GM23338 (cell line): ENCODE results near the gene TUBG2. TPM values are rescaled to one million over a fixed set of nuclear protein-coding genes. Genes with fewer than 3 reads are reported as not detected.

ENCODE experiments used
- ATAC-seq: fragments of 200-7000 bp; cut with Tn5 transposase; 3 replicates; pipeline ENCODE4 v1.9.1; 2020
- DNase-seq: peaks from one replicate; pipeline ENCODE4 v3.0.0-alpha.2; 2015; ENCODE audit warnings: low spot score
- H2AFZ ChIP-seq: fragments of 200-600 bp; sonication (generic); 2 replicates; pipeline ENCODE4 v1.8.0; 2016; ENCODE audit warnings: antibody characterized with exemption, mild to moderate bottlenecking, moderate library complexity
- H3F3A ChIP-seq: fragments of 200-600 bp; sonication (generic); replicated peaks from 2 replicates; pipeline ENCODE4 v1.8.0; 2017; ENCODE audit warnings: antibody characterized with exemption, mixed run types, low read depth
- H3K27ac ChIP-seq: fragments of 200-600 bp; sonication (generic); 2 replicates; pipeline ENCODE4 v1.6.1; 2016; ENCODE audit warnings: low read depth
- H3K27me3 ChIP-seq: fragments of 200-600 bp; sonication (generic); 2 replicates; pipeline ENCODE4 v1.8.0; 2016; ENCODE audit warnings: mild to moderate bottlenecking, mixed run types, moderate library complexity; ENCODE audit not compliant: insufficient read depth
- H3K36me3 ChIP-seq: fragments of 200-600 bp; sonication (generic); 2 replicates; pipeline ENCODE4 v1.8.0; 2016; ENCODE audit warnings: mild to moderate bottlenecking; ENCODE audit not compliant: insufficient read depth
- H3K4me1 ChIP-seq: fragments of 200-600 bp; sonication (generic); 2 replicates; pipeline ENCODE4 v1.8.0; 2016; ENCODE audit warnings: mild to moderate bottlenecking, moderate library complexity; ENCODE audit not compliant: insufficient read depth
- H3K4me2 ChIP-seq: fragments of 200-600 bp; sonication (generic); 2 replicates; pipeline ENCODE4 v1.7.1; 2017; ENCODE audit warnings: mixed run types
- H3K4me3 ChIP-seq: fragments of 200-600 bp; sonication (generic); 2 replicates; pipeline ENCODE4 v1.6.1; 2016; ENCODE audit warnings: mixed run types
- H3K79me2 ChIP-seq: fragments of 200-600 bp; sonication (generic); replicated peaks from 2 replicates; pipeline ENCODE4 v1.8.0; 2017; ENCODE audit warnings: mild to moderate bottlenecking; ENCODE audit not compliant: insufficient read depth
- H3K9me2 ChIP-seq: fragments of 200-600 bp; sonication (generic); 2 replicates; pipeline ENCODE4 v1.8.0; 2017; ENCODE audit not compliant: insufficient read depth
- H4K20me1 ChIP-seq: fragments of 200-600 bp; sonication (generic); replicated peaks from 2 replicates; pipeline ENCODE4 v1.8.0; 2017; ENCODE audit warnings: mild to moderate bottlenecking; ENCODE audit not compliant: insufficient read depth
- H3K27ac Mint-ChIP-seq: 2 replicates; pipeline ENCODE4 v1.8.0; 2020; ENCODE audit warnings: inconsistent platforms, mild to moderate bottlenecking, moderate library complexity, mixed read lengths
- H3K27me3 Mint-ChIP-seq: 3 replicates; pipeline ENCODE4 v1.8.0; 2022; ENCODE audit warnings: low read depth, mild to moderate bottlenecking, moderate library complexity, mixed read lengths, inconsistent platforms; ENCODE audit not compliant: insufficient read depth, poor library complexity
- H3K36me3 Mint-ChIP-seq: 3 replicates; pipeline ENCODE4 v1.8.0; 2021; ENCODE audit warnings: low read depth, mild to moderate bottlenecking, inconsistent platforms, moderate library complexity, mixed read lengths
- H3K4me1 Mint-ChIP-seq: 3 replicates; pipeline ENCODE4 v1.8.0; 2020; ENCODE audit warnings: mild to moderate bottlenecking, inconsistent platforms, mixed read lengths
- H3K4me3 Mint-ChIP-seq: 3 replicates; pipeline ENCODE4 v1.8.0; 2021; ENCODE audit warnings: moderate library complexity, mild to moderate bottlenecking, inconsistent platforms, mixed read lengths
- H3K9me3 Mint-ChIP-seq: 3 replicates; pipeline ENCODE4 v1.8.0; 2020; ENCODE audit warnings: moderate library complexity, mild to moderate bottlenecking, inconsistent platforms, mixed read lengths
- CREB1 ChIP-seq: fragments of 250-450 bp; sonication (Bioruptor Pico); IDR thresholded peaks from 2 replicates; pipeline ENCODE4 v1.5.0; 2020; ENCODE audit warnings: low read depth, mild to moderate bottlenecking, moderate library complexity
- EZH2 ChIP-seq: fragments of 200-600 bp; sonication (generic); IDR thresholded peaks from one replicate; pipeline ENCODE4 v1.8.0; 2017; ENCODE audit warnings: antibody characterized with exemption, mild to moderate bottlenecking, low read depth; ENCODE audit not compliant: unreplicated experiment
- EZH2phosphoT487 ChIP-seq: fragments of 200-600 bp; sonication (generic); IDR thresholded peaks from one replicate; pipeline ENCODE4 v1.8.1; 2018; ENCODE audit warnings: antibody characterized with exemption; ENCODE audit not compliant: unreplicated experiment
- JUNB ChIP-seq: IDR thresholded peaks from one replicate; pipeline ENCODE4 v1.6.1; 2016; ENCODE audit warnings: antibody characterized with exemption; ENCODE audit not compliant: unreplicated experiment
- NANOG ChIP-seq: IDR thresholded peaks from 2 replicates; pipeline ENCODE4 v1.6.1; 2016; ENCODE audit warnings: antibody characterized with exemption, borderline replicate concordance
- POLR2AphosphoS5 ChIP-seq: IDR thresholded peaks from 2 replicates; pipeline ENCODE4 v1.6.1; 2016; ENCODE audit warnings: antibody characterized with exemption, low read depth
- STAT1 ChIP-seq: IDR thresholded peaks from one replicate; pipeline ENCODE4 v1.6.1; 2016; ENCODE audit warnings: antibody characterized with exemption; ENCODE audit not compliant: unreplicated experiment
- ZNF114 ChIP-seq: fragments of 250-450 bp; sonication (Bioruptor Pico); IDR thresholded peaks from 2 replicates; pipeline ENCODE4 v1.5.0; 2020; ENCODE audit warnings: mild to moderate bottlenecking, moderate library complexity
- ZNF331 ChIP-seq: fragments of 250-450 bp; sonication (Bioruptor Pico); IDR thresholded peaks from 2 replicates; pipeline ENCODE4 v1.5.0; 2020; ENCODE audit warnings: low read depth, mild to moderate bottlenecking, moderate library complexity
- polyA plus RNA-seq: library from polyadenylated mRNA; unstranded; fragments of >200 nt; fragmentation: Nextera tagmentation; extraction: Ambion mirVana; gene quantifications from 2 replicates; pipeline ENCODE4 v1.2.1, GENCODE V29; 2016
- total RNA-seq: library from RNA; depleted of rRNA; stranded (reverse); fragments of >200 nt; shearing (Covaris generic); gene quantifications from 2 replicates; pipeline ENCODE4 v1.2.3, GENCODE V29; 2014
- TF ChIP-seq, protein P1 (sequence below): fragments of 250-450 bp; sonication (Bioruptor Pico); IDR thresholded peaks from 2 replicates; pipeline ENCODE4 v1.5.0; 2020; ENCODE audit warnings: mild to moderate bottlenecking, moderate library complexity
- TF ChIP-seq, protein P2 (sequence below): IDR thresholded peaks from 2 replicates; pipeline ENCODE4 v1.6.1; 2016; ENCODE audit warnings: antibody characterized with exemption
- TF ChIP-seq, protein P3 (sequence below), 2 experiments: fragments of 200-600 bp in 1 of 2; sonication (generic) in 1 of 2; conservative IDR thresholded peaks; 2 replicates each; pipeline versions ENCODE4 v1.5.1 to v1.6.1; 2016 to 2017; ENCODE audit warnings: antibody characterized with exemption in 2 of 2, low read depth in 2 of 2, mild to moderate bottlenecking in 2 of 2, moderate library complexity in 1 of 2
- TF ChIP-seq, protein P4 (sequence below): IDR thresholded peaks from one replicate; pipeline ENCODE4 v1.6.1; 2018; ENCODE audit warnings: antibody characterized with exemption; ENCODE audit not compliant: unreplicated experiment

TUBG2 gene
- total and polyA plus RNA-seq, 2 experiments from 2014 or later, result 18.2 to 19.0 TPM

DNA sequence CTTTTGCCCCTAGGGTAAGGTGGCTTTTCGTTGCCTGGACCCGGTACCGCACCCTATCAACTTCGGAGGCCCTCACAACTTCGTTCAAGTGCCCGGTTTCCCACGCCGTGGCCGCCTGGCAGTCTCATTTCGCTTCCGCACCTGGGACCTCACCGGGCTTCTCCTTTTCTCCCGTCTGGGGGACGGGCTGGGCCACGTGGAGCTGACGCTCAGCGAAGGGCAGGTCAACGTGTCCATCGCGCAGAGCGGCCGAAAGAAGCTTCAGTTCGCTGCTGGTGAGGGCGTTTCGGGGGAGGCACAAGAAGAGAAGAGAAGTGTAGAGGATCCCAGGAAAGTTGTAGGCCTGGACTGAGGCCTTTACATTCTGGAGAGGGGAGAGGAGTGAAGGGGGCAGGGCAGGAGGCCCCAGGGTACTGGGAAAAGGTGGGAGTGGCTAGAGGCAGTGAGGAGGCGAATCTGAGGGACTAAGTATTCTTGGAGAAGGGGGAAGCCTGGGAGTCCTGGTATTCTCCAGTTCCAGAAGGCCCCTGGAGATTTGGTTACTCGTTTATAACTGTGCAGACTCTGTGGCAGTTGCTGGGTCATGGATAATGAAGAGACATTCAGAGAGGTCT, 28.7 kb downstream of the TUBG2 start:
- Mint-ChIP-seq H3K36me3 (peaks cover 31% of the 10 kb centered on the region), H3K4me1 (peaks cover 26% of the 10 kb centered on the region), H3K27me3 (peaks cover 31% of the 10 kb centered on the region), H3K9me3 (no peaks in the 10 kb centered on the region), H3K4me3 (no peak overlapping the region), H3K27ac (no peak overlapping the region)
- Histone ChIP-seq H3K79me2 (no peaks in the 10 kb centered on the region), H3F3A (peaks cover 14% of the 10 kb centered on the region; the same call in 1 of the 2 replicates), H3K27me3 (peaks cover 26% of the 10 kb centered on the region), H3K4me3 (no peak overlapping the region), H2AFZ (no peak overlapping the region), H3K9me2 (no peaks in the 10 kb centered on the region), H3K27ac (no peak overlapping the region), H3K36me3 (no peaks in the 10 kb centered on the region), H4K20me1 (0 out of 2 replicates have a peak, but pooled peaks cover 2% of the 10 kb centered on the region), H3K4me1 (peaks cover 6% of the 10 kb centered on the region; the same call in 1 of the 2 replicates), H3K4me2 (no peak overlapping the region)
- DNase-seq, result no peak
- ATAC-seq, result 0 out of 3 replicates have a peak, but pooled peaks have one; percentile 3
- TF ChIP-seq ZNF331 (CRISPR knock-in tag) (no peak), ZNF114 (CRISPR knock-in tag) (no peak), POLR2AphosphoS5 (no peak), CREB1 (CRISPR knock-in tag) (no peak), NANOG (no peak), JUNB (no peak), EZH2 (no peak), EZH2phosphoT487 (no peak), STAT1 (no peak)
- TF ChIP-seq, protein P1, sequence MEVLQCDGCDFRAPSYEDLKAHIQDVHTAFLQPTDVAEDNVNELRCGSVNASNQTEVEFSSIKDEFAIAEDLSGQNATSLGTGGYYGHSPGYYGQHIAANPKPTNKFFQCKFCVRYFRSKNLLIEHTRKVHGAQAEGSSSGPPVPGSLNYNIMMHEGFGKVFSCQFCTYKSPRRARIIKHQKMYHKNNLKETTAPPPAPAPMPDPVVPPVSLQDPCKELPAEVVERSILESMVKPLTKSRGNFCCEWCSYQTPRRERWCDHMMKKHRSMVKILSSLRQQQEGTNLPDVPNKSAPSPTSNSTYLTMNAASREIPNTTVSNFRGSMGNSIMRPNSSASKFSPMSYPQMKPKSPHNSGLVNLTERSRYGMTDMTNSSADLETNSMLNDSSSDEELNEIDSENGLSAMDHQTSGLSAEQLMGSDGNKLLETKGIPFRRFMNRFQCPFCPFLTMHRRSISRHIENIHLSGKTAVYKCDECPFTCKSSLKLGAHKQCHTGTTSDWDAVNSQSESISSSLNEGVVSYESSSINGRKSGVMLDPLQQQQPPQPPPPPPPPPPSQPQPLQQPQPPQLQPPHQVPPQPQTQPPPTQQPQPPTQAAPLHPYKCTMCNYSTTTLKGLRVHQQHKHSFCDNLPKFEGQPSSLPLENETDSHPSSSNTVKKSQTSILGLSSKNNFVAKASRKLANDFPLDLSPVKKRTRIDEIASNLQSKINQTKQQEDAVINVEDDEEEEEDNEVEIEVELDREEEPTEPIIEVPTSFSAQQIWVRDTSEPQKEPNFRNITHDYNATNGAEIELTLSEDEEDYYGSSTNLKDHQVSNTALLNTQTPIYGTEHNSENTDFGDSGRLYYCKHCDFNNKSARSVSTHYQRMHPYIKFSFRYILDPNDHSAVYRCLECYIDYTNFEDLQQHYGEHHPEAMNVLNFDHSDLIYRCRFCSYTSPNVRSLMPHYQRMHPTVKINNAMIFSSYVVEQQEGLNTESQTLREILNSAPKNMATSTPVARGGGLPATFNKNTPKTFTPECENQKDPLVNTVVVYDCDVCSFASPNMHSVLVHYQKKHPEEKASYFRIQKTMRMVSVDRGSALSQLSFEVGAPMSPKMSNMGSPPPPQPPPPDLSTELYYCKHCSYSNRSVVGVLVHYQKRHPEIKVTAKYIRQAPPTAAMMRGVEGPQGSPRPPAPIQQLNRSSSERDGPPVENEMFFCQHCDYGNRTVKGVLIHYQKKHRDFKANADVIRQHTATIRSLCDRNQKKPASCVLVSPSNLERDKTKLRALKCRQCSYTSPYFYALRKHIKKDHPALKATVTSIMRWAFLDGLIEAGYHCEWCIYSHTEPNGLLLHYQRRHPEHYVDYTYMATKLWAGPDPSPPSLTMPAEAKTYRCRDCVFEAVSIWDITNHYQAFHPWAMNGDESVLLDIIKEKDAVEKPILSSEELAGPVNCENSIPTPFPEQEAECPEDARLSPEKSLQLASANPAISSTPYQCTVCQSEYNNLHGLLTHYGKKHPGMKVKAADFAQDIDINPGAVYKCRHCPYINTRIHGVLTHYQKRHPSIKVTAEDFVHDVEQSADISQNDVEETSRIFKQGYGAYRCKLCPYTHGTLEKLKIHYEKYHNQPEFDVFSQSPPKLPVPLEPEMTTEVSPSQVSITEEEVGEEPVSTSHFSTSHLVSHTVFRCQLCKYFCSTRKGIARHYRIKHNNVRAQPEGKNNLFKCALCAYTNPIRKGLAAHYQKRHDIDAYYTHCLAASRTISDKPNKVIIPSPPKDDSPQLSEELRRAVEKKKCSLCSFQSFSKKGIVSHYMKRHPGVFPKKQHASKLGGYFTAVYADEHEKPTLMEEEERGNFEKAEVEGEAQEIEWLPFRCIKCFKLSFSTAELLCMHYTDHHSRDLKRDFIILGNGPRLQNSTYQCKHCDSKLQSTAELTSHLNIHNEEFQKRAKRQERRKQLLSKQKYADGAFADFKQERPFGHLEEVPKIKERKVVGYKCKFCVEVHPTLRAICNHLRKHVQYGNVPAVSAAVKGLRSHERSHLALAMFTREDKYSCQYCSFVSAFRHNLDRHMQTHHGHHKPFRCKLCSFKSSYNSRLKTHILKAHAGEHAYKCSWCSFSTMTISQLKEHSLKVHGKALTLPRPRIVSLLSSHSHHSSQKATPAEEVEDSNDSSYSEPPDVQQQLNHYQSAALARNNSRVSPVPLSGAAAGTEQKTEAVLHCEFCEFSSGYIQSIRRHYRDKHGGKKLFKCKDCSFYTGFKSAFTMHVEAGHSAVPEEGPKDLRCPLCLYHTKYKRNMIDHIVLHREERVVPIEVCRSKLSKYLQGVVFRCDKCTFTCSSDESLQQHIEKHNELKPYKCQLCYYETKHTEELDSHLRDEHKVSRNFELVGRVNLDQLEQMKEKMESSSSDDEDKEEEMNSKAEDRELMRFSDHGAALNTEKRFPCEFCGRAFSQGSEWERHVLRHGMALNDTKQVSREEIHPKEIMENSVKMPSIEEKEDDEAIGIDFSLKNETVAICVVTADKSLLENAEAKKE (CRISPR knock-in tag), result no peak
- TF ChIP-seq, protein P2, sequence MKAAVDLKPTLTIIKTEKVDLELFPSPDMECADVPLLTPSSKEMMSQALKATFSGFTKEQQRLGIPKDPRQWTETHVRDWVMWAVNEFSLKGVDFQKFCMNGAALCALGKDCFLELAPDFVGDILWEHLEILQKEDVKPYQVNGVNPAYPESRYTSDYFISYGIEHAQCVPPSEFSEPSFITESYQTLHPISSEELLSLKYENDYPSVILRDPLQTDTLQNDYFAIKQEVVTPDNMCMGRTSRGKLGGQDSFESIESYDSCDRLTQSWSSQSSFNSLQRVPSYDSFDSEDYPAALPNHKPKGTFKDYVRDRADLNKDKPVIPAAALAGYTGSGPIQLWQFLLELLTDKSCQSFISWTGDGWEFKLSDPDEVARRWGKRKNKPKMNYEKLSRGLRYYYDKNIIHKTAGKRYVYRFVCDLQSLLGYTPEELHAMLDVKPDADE, result no peak
- TF ChIP-seq, protein P3, sequence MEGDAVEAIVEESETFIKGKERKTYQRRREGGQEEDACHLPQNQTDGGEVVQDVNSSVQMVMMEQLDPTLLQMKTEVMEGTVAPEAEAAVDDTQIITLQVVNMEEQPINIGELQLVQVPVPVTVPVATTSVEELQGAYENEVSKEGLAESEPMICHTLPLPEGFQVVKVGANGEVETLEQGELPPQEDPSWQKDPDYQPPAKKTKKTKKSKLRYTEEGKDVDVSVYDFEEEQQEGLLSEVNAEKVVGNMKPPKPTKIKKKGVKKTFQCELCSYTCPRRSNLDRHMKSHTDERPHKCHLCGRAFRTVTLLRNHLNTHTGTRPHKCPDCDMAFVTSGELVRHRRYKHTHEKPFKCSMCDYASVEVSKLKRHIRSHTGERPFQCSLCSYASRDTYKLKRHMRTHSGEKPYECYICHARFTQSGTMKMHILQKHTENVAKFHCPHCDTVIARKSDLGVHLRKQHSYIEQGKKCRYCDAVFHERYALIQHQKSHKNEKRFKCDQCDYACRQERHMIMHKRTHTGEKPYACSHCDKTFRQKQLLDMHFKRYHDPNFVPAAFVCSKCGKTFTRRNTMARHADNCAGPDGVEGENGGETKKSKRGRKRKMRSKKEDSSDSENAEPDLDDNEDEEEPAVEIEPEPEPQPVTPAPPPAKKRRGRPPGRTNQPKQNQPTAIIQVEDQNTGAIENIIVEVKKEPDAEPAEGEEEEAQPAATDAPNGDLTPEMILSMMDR (conservative IDR thresholded peaks at IDR 0.05; ENCODE audit: low read depth in 2 of 2), result no peak
- TF ChIP-seq, protein P4, sequence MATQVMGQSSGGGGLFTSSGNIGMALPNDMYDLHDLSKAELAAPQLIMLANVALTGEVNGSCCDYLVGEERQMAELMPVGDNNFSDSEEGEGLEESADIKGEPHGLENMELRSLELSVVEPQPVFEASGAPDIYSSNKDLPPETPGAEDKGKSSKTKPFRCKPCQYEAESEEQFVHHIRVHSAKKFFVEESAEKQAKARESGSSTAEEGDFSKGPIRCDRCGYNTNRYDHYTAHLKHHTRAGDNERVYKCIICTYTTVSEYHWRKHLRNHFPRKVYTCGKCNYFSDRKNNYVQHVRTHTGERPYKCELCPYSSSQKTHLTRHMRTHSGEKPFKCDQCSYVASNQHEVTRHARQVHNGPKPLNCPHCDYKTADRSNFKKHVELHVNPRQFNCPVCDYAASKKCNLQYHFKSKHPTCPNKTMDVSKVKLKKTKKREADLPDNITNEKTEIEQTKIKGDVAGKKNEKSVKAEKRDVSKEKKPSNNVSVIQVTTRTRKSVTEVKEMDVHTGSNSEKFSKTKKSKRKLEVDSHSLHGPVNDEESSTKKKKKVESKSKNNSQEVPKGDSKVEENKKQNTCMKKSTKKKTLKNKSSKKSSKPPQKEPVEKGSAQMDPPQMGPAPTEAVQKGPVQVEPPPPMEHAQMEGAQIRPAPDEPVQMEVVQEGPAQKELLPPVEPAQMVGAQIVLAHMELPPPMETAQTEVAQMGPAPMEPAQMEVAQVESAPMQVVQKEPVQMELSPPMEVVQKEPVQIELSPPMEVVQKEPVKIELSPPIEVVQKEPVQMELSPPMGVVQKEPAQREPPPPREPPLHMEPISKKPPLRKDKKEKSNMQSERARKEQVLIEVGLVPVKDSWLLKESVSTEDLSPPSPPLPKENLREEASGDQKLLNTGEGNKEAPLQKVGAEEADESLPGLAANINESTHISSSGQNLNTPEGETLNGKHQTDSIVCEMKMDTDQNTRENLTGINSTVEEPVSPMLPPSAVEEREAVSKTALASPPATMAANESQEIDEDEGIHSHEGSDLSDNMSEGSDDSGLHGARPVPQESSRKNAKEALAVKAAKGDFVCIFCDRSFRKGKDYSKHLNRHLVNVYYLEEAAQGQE, result no peak
